GM21737 (cell line): ENCODE measurements around the gene ADAM19.

Experiments used
- ATAC-seq: cut with Tn5 transposase; IDR thresholded peaks from one replicate; pipeline ENCODE4 v1.9.1; 2021; ENCODE audit warnings: mild to moderate bottlenecking, moderate library complexity; ENCODE audit not compliant: unreplicated experiment

ADAM19 gene, protein sequence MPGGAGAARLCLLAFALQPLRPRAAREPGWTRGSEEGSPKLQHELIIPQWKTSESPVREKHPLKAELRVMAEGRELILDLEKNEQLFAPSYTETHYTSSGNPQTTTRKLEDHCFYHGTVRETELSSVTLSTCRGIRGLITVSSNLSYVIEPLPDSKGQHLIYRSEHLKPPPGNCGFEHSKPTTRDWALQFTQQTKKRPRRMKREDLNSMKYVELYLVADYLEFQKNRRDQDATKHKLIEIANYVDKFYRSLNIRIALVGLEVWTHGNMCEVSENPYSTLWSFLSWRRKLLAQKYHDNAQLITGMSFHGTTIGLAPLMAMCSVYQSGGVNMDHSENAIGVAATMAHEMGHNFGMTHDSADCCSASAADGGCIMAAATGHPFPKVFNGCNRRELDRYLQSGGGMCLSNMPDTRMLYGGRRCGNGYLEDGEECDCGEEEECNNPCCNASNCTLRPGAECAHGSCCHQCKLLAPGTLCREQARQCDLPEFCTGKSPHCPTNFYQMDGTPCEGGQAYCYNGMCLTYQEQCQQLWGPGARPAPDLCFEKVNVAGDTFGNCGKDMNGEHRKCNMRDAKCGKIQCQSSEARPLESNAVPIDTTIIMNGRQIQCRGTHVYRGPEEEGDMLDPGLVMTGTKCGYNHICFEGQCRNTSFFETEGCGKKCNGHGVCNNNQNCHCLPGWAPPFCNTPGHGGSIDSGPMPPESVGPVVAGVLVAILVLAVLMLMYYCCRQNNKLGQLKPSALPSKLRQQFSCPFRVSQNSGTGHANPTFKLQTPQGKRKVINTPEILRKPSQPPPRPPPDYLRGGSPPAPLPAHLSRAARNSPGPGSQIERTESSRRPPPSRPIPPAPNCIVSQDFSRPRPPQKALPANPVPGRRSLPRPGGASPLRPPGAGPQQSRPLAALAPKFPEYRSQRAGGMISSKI

DNA sequence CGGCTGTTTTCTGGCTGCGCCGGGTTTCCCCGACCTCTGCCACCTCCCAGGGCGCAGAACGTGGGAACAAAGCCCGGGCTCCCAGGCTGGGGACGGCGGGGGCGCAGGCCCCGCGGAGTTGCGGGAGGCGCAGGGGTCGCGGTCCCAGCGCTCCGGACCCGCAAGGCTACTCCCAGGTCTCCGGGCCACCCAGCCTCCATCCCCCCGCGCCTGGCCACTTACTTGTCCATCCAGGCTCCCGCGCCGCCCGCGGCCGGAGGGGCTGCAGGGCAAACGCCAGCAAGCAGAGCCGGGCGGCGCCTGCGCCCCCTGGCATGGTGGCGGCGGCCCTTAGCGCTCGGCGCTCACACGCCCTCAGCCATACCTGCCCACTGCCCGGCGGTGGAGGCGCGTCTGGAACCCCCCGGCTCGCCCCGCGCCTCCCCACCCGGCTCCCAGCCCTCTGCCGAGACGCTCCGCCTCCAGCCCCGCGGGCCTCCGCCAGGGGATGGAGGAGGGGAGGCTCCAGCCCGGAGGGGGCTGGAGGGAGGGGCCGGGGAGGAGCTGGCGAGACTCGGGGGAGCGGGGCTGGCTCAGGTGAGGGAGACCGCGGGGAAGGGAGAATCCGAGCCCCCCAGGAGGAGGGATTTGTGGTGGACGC, at the start of gene ADAM19:
ADAM19 (minus strand) TSS at position 395 of the 640 bp plus-strand sequence; CDS start at position 316, 79 bp downstream.
- no peak for ATAC-seq

DNA sequence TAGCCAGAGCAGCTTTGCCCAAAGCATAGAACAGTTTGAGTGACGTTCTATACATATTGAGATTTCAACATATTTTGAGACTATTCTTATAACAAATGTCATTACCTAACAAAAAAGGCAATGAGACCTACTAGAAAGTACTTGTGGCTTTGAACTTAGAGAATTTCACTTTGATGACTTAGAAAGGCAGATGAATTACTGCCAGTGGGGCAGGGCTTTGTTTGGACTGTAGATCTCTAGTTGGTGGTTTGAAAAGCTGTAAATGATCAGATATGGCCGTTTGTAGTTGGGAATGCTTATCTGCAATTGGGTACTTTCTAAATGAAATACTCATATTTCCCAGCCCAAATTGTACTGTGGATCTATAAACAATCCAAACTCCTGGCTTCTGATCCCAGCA, 48.6 kb upstream of the ADAM19 start:
- no peak for ATAC-seq

DNA sequence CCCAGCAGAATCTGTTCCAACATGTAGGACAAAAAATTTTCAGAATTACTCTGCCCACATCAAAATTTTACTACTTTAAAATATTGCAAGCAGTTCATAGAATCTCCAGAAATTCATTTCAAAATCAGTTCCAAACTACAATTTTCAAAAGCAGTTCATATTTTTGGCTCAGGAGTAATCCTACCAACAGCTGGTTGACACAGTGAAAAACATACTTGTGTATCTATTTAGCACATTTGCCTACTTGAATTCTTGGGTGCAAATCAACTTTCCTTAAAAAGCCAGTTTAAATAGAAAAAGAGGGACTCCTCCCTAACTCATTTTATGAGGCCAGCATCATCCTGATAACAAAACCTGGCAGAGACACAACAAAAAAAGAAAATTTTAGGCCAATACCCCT, 45.2 kb upstream of the ADAM19 start:
- ATAC-seq: no peak

DNA sequence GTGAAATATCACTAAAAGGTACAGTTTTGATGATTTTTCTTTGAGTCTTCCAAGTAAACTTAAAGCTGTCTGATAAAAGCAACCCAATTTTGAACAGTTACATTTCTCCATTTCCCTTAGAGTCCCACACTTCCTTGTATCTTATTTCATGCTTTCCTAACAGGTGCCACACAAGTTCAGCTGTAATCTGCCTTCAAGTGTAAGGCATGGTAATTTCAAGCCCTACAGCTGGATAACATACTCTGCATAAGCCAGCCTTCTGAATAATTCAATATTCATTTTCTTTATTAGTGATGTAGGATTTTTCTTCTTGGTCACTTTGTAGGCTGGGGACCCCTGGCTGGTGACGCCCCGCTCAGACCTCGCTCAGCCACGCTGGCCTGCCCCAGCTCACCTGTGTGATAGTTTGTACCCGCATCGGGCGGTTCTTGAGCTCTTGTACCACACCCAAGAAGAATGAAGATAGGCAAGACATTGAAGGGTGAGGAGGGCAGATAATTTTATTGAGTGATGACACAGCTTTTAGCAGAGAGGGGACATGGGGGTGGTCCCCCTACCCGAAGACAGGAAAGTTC, 42.7 kb upstream of the ADAM19 start:
- no peak for ATAC-seq

DNA sequence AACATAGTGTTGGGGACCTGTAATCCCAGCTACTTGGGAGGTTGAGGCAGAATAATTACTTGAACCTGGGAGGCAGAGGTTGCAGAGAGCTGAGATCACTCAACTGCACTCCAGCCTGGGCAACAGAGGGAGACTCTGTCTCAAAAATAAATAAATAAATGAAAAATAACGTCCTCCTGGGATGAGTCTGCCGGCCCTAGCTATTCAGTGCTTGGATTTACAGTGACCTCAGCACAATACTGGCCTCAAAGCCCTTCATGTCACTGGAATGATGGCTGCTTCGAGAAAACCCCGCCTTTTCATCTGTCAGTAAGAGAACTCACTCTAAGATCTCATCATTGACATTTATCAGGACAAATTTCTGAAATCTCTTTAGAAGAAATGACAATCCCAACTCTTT, 41.2 kb upstream of the ADAM19 start:
- no peak for ATAC-seq

DNA sequence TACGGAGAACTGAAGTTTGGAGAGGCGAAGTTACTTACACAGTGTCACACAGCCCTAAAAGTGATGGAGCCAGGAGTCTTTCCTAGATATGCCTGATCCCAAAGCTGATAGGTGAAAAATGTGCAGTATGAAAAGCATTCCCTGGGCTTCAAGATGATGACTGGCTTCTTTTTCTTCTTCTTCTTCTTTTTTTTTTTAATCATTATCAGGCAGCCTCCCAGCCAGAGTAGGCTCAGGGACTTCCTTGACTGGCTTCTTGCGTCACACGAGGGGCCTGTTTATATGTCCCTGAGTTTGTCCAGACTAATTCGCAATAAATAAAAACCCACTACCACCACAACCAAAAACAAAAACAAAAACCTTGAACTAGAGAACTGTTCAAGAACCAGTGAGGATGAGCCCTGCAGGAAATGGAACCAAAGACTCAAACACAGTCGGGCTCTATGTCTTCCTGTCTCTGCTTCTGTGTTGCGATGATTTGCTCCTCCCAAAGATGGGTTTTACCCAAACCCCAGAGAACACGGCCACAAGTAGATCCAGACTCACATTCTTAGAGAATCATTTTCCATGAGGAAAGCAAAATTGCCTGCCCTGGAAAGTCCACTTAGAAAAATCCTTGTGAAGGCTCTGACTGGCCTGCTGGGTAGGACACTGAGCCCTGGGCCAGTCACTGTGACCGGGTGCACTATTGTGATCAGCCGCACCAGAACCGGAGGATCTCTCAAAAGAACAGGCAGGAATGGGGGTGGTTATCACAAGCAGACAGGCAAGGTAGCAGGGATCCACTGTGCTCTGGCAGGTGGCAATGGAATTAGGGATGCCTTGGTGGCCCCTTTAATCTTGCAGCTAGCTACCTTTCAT, 38.0 kb upstream of the ADAM19 start:
- ATAC-seq: no peak

DNA sequence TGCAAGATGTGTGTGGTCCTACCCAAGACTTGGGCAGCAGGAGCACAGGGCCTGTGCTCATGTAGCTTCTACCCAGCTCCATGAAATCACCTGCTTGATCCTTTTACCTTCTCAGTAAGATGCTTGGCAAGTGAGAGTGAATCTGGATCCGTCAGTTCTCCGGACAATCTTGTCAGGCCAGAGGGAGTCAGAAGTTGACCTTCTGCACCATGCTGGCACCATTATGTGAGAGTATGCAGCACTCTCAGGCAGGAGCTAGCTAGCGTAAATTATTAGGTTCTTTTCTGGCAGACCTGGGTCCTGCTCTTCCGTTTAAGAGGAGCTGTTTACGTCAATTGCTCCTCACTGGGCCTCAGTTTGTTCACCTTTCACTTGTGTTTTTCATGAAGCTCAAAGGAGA, 37.0 kb upstream of the ADAM19 start:
- ATAC-seq: no peak

DNA sequence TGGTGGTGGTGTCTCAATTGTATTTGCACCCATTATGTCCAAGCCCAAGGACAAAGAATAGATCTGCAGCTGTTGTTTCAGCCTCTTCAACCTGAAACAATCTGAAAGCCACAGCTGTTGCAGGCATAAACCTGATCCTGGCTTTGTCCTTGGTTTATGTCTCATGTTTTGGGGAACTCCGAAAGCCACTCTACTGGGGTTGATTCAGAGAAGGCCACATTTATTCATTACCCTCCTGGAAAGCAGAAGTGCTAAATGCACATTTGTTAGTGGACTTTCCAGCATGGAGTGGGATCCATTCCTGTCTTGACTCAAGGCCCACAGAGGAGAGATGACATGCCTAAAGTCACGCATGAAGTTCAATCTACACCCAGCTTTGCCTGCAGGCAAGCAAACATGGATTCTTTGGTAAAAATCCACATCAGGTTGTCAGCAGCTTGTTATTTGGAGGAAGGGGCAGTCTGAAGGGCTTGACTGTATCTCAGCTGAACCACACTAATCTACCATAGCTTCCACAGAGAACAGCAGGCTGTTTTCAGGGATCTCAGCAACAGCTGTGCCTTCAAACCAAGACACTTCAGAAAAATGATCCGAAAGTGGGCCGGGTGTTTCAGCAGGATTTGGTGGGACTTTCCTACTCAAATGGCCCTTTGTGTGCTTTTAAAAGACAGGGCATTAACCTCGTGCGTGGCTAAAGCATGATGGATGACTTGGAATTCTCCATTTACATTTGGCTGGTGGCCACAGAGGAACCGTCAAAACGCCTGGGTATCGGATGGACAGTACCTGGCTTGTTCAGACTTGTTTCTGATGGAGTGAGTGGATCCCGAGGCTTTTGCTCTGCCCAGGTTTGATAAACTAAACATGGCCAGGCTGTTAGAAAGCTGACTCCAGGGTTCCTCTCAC, 36.2 kb upstream of the ADAM19 start:
- ATAC-seq: peak; percentile 47

DNA sequence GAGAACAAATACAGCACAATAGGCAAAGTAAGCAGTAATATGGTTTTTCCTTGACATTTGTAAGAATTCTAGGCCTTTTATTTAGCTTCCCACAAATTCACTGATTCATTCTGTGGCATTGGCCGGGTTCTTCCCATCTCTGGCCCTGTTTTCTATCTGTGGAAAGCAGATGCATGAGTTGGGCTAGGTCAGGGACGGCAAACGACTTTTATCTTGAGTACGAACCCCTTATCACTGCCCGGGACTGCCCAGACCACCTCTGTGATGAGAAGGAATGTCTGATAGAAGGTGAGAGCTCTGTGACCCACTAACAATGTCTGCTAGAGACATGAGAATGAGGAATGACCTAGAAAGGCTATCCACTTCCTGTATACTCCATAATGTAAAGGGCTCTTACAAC, 35.4 kb upstream of the ADAM19 start:
- no peak for ATAC-seq

DNA sequence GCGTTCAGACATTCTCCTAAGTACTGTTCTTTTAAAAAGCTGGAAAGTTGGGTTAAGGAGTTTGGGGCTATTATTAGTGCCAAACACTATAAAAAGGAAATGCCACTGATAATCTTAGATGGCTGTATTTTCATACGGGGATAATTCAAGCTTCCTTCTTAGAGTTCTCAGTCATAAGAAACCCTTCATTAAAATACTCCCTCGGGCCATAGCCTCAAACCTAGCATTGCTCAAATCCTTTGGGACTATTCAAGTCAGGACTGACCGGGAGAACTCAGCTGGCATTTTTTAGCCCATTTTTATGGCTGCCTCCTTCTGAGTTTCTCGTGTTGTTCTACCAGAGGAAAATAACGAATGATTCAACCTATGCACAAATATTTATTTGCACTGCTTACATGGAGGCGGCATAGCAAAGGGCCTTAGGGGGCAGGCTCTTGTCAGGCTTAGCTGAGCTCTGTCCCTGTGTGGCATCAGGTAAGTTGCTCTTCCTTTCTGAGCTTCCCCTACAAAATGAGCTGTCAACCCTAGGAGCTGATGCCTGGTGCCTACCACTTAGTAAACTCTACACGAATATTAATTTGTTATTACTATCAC, 33.5 kb upstream of the ADAM19 start:
- no peak for ATAC-seq

DNA sequence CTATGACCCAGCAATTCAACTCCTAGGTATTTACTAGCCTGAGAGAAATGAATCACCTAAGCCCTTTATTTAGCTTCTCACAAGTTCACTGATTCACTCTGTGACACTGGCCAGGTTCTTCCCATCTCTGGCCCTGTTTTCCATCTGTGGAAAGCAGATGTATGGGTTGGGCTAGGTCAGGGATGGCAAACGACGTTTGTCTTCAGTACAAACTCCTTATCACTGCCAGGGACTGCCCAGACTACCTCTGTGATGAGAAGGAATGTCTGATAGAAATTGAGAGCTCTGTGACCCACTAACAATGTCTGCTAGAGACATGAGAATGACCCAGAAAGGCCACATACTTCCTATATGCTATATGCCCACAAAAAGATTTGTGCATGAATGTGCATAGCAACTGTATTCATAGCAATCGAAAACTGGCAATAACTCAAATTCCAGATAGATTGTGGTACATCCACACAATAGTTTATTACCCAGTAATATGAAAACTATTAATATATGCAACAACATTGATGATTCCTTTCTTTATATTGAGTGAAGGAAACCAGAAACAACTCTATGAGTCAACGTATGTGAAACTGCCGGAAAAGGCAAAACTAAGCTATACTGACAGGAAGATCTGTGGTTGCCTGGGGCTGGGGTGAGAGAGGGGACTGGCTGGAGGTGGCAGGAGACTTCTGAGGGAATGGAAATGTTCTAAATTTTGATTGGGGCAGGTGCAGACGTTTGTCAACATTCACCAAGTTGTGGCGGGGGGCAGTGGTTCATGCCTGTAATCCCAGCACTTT, 32.0 kb upstream of the ADAM19 start:
- ATAC-seq: peak; percentile 54

DNA sequence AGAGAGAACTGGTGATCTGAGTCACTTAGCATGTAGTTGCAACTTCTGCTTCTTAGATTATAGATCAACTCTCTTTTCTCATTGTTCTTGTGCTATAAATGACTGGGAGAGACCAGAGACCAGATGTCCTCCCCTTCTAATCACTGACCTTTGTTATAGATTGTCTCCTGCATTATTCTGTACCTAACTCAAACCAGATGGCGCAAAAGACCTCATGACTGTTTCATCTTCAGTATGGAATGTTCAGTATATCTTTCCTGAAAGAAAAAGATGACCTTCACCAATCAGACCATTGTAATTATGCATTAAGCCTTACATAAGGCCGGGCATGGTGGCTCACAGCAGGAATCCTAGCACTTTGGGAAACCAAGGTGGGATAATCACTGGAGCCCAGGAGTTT, 30.5 kb upstream of the ADAM19 start:
- ATAC-seq: no peak

DNA sequence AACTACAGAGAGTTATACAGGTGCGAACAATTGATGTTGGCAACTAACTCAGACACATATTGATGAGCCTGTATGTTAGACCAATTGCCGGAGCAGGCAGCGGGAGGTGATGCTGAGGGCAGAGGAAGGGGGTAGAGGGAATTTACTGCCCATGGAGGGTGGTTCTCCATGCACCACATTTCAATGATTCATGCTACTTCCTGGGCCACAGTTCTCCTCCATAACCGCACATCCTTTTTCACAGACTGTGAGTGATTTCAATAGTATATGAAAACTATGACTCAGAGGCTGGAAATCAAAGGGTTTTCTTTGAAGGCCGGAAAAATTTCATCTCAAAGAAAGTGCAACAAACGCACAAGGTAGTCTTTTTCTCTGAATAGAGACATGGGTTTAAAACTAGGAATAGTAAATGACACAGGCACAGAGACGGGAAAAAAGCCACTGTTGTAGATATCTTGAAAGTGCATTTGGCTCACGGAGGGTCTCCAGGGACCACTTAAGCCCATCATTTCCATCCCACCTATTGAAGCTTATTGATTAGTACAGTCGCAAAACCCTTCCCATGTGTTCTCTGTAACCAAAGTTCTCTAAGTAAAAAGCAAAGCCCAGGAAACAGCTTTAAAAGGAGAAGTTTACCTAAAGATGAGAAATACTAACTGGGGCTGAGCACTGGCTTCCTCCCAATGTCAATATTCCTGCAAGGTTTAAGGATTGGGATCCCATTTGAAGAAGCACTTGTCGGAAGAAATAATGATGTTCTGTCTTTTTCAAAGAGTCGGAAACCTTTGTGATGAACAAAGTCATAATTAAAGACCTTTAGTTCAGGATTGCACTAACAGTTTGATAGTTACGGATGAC, 28.0 kb upstream of the ADAM19 start:
- peak; percentile 39 for ATAC-seq

DNA sequence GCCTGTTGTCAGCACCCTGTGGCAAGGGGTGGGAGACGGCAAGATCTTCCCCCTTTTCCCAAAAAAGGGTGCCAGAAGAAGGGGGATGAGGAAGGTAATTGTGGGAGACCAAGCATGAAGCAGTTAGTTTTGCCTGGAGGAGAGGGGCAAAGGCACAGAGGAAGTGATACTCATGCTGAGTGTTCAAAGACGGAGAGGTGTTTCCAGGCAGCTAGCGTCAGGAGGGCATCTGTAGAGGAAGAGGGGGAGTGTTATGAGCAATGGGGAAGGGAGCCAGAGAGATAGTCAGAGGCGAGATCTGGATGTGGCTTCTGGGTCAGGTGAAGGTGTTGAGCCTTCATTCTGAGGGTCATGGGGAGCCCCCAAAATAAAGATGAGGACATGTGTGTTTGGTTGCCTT, 26.9 kb upstream of the ADAM19 start:
- ATAC-seq: peak; percentile 64

DNA sequence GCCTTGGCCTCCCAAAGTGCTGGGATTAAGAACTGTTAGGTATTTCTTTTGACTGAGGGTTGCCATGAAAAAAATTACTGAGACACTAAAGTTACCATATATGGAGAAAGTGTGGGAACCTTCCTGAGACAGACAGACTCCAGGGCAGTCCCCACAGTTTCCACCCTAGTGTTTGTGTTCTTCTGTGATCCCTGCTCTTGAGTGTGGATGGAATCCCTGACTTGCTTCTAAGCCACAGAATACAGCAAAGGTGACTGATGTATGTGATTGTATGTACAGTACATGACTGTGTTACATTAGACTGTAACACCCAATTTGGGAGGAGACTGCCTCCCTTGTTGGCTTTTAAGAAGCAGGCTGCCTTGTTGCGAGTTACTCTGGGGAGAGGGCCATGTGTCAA, 24.7 kb upstream of the ADAM19 start:
- no peak for ATAC-seq

DNA sequence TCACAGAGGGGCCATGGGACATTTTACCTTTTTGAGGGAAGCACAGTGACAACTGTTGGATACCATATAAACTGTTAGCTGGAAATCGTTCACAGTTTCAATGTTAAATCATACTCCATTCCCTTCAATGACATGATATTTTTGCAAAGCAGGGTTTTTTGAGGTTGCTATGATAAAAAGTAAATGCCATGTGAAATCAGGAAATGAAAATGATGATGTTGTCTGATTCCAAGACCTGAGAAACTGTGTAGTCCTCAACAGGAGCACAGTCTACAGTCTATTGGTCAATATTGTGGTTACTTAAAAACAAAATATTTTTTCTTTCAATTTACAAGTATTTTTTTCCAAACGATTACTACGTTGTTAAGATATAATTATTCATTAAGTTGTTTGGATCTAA, 24.0 kb upstream of the ADAM19 start:
- ATAC-seq: no peak

DNA sequence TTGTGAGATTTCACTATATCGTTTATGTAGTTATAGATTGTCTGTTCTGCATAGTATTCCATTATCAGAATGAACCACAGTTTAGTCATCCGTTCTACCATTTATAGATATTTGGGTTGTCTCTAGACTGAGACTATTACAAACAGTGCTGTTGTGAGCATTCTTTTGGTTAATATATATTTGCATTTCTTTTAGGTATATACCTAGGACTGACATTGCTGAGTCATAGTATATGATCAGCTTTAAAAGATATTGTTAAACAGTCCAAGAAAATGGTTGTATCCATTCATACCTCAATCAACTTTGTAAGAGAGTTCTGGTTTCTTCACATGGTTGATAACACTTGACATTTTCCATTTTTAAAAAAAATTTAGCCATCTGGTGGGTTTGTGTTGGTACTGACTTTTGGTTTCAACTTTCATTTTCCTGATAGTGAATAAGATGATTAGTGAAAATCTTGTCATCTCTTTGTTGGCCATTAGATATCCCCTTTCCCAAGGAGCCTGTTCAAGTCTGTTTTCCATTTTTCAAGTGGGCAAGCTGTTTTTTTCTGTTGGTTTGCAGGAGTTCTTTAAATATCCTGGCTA, 22.9 kb upstream of the ADAM19 start:
- ATAC-seq: no peak
